NCI-H526 (cell line): ENCODE measurements around the gene GABRG3.
A peak's percentile ranks its signal among the peaks of the same experiment; 100 is the strongest.
"Not testable (repeated sequence)": the region's sequence is repeated elsewhere in the genome, so short reads cannot be mapped to it uniquely, and the experiment has no call there.

Source experiments
- DNase-seq, 2 experiments: peaks; one replicate each; lab custom pipeline; 2025; lab: John Stamatoyannopoulos, UW

The GABRG3 gene

GRCh38 chr15:26996250-26996649 is 25.3 kb downstream of the GABRG3 start:
- DNase-seq, result no peak

GRCh38 chr15:27003003-27003402 is 32.0 kb downstream of the GABRG3 start:
- DNase-seq, result not testable (repeated sequence)

- not testable (repeated sequence) for DNase-seq
Observed at GRCh38 chr15:27004226-27004625, 33.2 kb downstream of the GABRG3 start.

GRCh38 chr15:27017168-27017809 is 46.3 kb downstream of the GABRG3 start:
- DNase-seq, result peak; percentile 75 to 86

GRCh38 chr15:27019687-27020086 is 48.7 kb downstream of the GABRG3 start:
- DNase-seq, result no peak

- no peak for DNase-seq
Observed at GRCh38 chr15:27025481-27025966, 54.5 kb downstream of the GABRG3 start.

- DNase-seq, result no peak
Observed at GRCh38 chr15:27027229-27027628, 56.2 kb downstream of the GABRG3 start.

- no peak for DNase-seq
Observed at GRCh38 chr15:27028858-27029477, 58.0 kb downstream of the GABRG3 start.

GRCh38 chr15:27036210-27036609 is 65.2 kb downstream of the GABRG3 start:
- no peak for DNase-seq

GRCh38 chr15:27037501-27037900 is 66.5 kb downstream of the GABRG3 start:
- no peak for DNase-seq

GRCh38 chr15:27039152-27039551 is 68.2 kb downstream of the GABRG3 start:
- no peak for DNase-seq

GRCh38 chr15:27042230-27042629 is 71.2 kb downstream of the GABRG3 start:
- no peak for DNase-seq

- peak in 1 of 2 experiments; percentile 5 for DNase-seq
Observed at GRCh38 chr15:27042646-27043045, 71.7 kb downstream of the GABRG3 start.

- no peak for DNase-seq
Observed at GRCh38 chr15:27043770-27044169, 72.8 kb downstream of the GABRG3 start.

- no peak for DNase-seq
Observed at GRCh38 chr15:27045796-27046195, 74.8 kb downstream of the GABRG3 start.

- DNase-seq, result no peak
Observed at GRCh38 chr15:27046880-27047279, 75.9 kb downstream of the GABRG3 start.

GRCh38 chr15:27050163-27050562 is 79.2 kb downstream of the GABRG3 start:
- no peak for DNase-seq

GRCh38 chr15:27054426-27054825 is 83.4 kb downstream of the GABRG3 start:
- DNase-seq, result no peak

GRCh38 chr15:27057904-27058645 is 87.1 kb downstream of the GABRG3 start:
- DNase-seq, result no peak

GRCh38 chr15:27058939-27059338 is 88.0 kb downstream of the GABRG3 start:
- DNase-seq, result peak in 1 of 2 experiments; percentile 42

- peak; percentile 50 to 81 for DNase-seq
Observed at GRCh38 chr15:27059610-27060202, 88.7 kb downstream of the GABRG3 start.

GRCh38 chr15:27061739-27062138 is 90.8 kb downstream of the GABRG3 start:
- no peak for DNase-seq

GRCh38 chr15:27062951-27063350 is 92.0 kb downstream of the GABRG3 start:
- DNase-seq, result no peak
